ENCODE data around the gene PPP1R16B. TPM values are rescaled to one million over a fixed set of nuclear protein-coding genes. Genes with fewer than 3 reads are reported as not detected.
A peak's percentile ranks its signal among the peaks of the same experiment; 100 is the strongest.

Gene PPP1R16B
- total and polyA plus RNA-seq, 10 of the 15 experiments (the other 5 are each of a cell fraction or from before 2014, with no cell fraction given) = 13.4 to 90.2 (median 66.7) TPM

GRCh38 chr20:38892091-38892981, 86.8 kb downstream of the PPP1R16B start (continued):
- TF ChIP-seq RAD51 (IDR thresholded peaks at IDR 0.05) (no peak), FOS (IDR thresholded peaks at IDR 0.05; ENCODE audit: borderline replicate concordance, extremely low read depth, insufficient read length) (no peak), PBX3 (IDR thresholded peaks at IDR 0.05; ENCODE audit: insufficient replicate concordance, low read depth, low read length) (peak; percentile 39), CEBPZ (IDR thresholded peaks at IDR 0.05; ENCODE audit: low read depth, low read length) (no peak)

Measured in GM12878 (cell line).